ENCODE results near the gene DCST1. TPM values are rescaled to one million over a fixed set of nuclear protein-coding genes. Genes with fewer than 3 reads are reported as not detected.

DCST1 gene
- total RNA-seq, 6 experiments from 2014 or later, result not detected

GRCh38 chr1:155071701-155072100 is 38.1 kb downstream of the DCST1 start:
- peak overlapping the region; percentile 50; the same call in 1 of the 2 replicates for H3K4me3 Mint-ChIP-seq
- no peaks in the 10 kb centered on the region for H3K9me3 Mint-ChIP-seq
- H3K27ac Mint-ChIP-seq, result no peak overlapping the region
- H3K36me3 Mint-ChIP-seq (ENCODE audit: low read depth), result no peaks in the 10 kb centered on the region
- DNase-seq, result no peak
- H3K4me1 Mint-ChIP-seq (ENCODE audit: low read depth), result peaks cover 11% of the 10 kb centered on the region; the same call in 1 of the 2 replicates
- TF ChIP-seq CTCF (IDR thresholded peaks at IDR 0.05), result no peak
- peaks cover 14% of the 10 kb centered on the region for H3K27me3 Mint-ChIP-seq (ENCODE audit: insufficient read depth)

- Mint-ChIP-seq H3K9me3 (no peaks in the 10 kb centered on the region), H3K27ac (no peak overlapping the region), H3K4me1 (ENCODE audit: low read depth) (peaks cover 11% of the 10 kb centered on the region; the same call in 1 of the 2 replicates), H3K4me3 (no peak overlapping the region), H3K27me3 (ENCODE audit: insufficient read depth) (peaks cover 14% of the 10 kb centered on the region), H3K36me3 (ENCODE audit: low read depth) (no peaks in the 10 kb centered on the region)
- no peak for DNase-seq
- no peak for TF ChIP-seq CTCF (IDR thresholded peaks at IDR 0.05)
These were observed 39.1 kb downstream of the DCST1 start for GRCh38 chr1:155072531-155073289.

- no peaks in the 10 kb centered on the region for H3K9me3 Mint-ChIP-seq
- H3K27ac Mint-ChIP-seq, result no peak overlapping the region
- no peak for DNase-seq
- H3K27me3 Mint-ChIP-seq (ENCODE audit: insufficient read depth), result peaks cover 14% of the 10 kb centered on the region
- no peaks in the 10 kb centered on the region for H3K36me3 Mint-ChIP-seq (ENCODE audit: low read depth)
- no peak for TF ChIP-seq CTCF (IDR thresholded peaks at IDR 0.05)
- peaks cover 9% of the 10 kb centered on the region; the same call in 1 of the 2 replicates for H3K4me1 Mint-ChIP-seq (ENCODE audit: low read depth)
- H3K4me3 Mint-ChIP-seq, result no peak overlapping the region
These were observed 40.0 kb downstream of the DCST1 start for GRCh38 chr1:155073377-155074242.

GRCh38 chr1:155075535-155075934 is 41.9 kb downstream of the DCST1 start:
- Mint-ChIP-seq H3K4me3 (no peak overlapping the region), H3K9me3 (no peaks in the 10 kb centered on the region), H3K27ac (no peak overlapping the region), H3K4me1 (ENCODE audit: low read depth) (peaks cover 15% of the 10 kb centered on the region), H3K36me3 (ENCODE audit: low read depth) (no peaks in the 10 kb centered on the region), H3K27me3 (ENCODE audit: insufficient read depth) (peaks cover 23% of the 10 kb centered on the region)
- no peak for DNase-seq
- no peak for TF ChIP-seq CTCF (IDR thresholded peaks at IDR 0.05)

GRCh38 chr1:155076371-155076770 is 42.7 kb downstream of the DCST1 start:
- Mint-ChIP-seq H3K36me3 (ENCODE audit: low read depth) (no peaks in the 10 kb centered on the region), H3K4me3 (no peak overlapping the region), H3K27me3 (ENCODE audit: insufficient read depth) (peaks cover 28% of the 10 kb centered on the region), H3K4me1 (ENCODE audit: low read depth) (peaks cover 18% of the 10 kb centered on the region), H3K27ac (no peak overlapping the region), H3K9me3 (no peaks in the 10 kb centered on the region)
- no peak for DNase-seq
- TF ChIP-seq CTCF (IDR thresholded peaks at IDR 0.05), result no peak

Measured in HFFc6 (cell line).